Fibroblast of lung (primary cell): Measurements from ENCODE around the gene PITRM1. TPM values are rescaled to one million over a fixed set of nuclear protein-coding genes. Genes with fewer than 3 reads are reported as not detected.
A peak's percentile ranks its signal among the peaks of the same experiment; 100 is the strongest.

ENCODE experiments used
- DNase-seq, 2 donors: peaks; one replicate each; pipeline versions ENCODE4 v3.0.0 to v3.0.0-alpha.2; 2010; ENCODE audit warnings: low read depth in 2 of 2
- H2AFZ ChIP-seq: 2 replicates; pipeline ENCODE4 v1.5.1; 2012; ENCODE audit warnings: low read length, control low read depth, inconsistent platforms
- H3K27ac ChIP-seq: 2 replicates; pipeline ENCODE4 v1.5.1; 2011; ENCODE audit warnings: low read length, control low read depth; ENCODE audit not compliant: insufficient read depth
- H3K27me3 ChIP-seq: 2 replicates; pipeline ENCODE4 v1.5.1; 2011; ENCODE audit warnings: mild to moderate bottlenecking, low read length; ENCODE audit not compliant: control insufficient read depth, insufficient read depth
- H3K36me3 ChIP-seq: 2 replicates; pipeline ENCODE4 v1.5.1; 2011; ENCODE audit warnings: low read length; ENCODE audit not compliant: control insufficient read depth, insufficient read depth
- H3K4me1 ChIP-seq: 2 replicates; pipeline ENCODE4 v1.5.1; 2011; ENCODE audit warnings: low read length; ENCODE audit not compliant: control insufficient read depth, insufficient read depth; ENCODE audit errors: extremely low read depth
- H3K4me2 ChIP-seq: 2 replicates; pipeline ENCODE4 v1.5.1; 2011; ENCODE audit warnings: low read length, control low read depth; ENCODE audit not compliant: insufficient read depth; ENCODE audit errors: extremely low read depth
- H3K4me3 ChIP-seq, 4 experiments: fragments of 200-600 bp in 1 of 4; sonication (generic) in 1 of 4; replicated peaks in 1 of 4; 2 replicates each; pipeline ENCODE4 v1.5.1; 2011 to 2016; ENCODE audit warnings: low read length in 4 of 4, low read depth in 3 of 4, mild to moderate bottlenecking in 3 of 4, control low read depth in 2 of 4, inconsistent platforms in 1 of 4, mixed read lengths in 1 of 4; ENCODE audit not compliant: insufficient read depth in 1 of 4; ENCODE audit errors: control extremely low read depth in 1 of 4
- H3K79me2 ChIP-seq: 2 replicates; pipeline ENCODE4 v1.5.1; 2012; ENCODE audit warnings: mild to moderate bottlenecking, low read length, inconsistent platforms; ENCODE audit not compliant: control insufficient read depth, insufficient read depth
- H3K9ac ChIP-seq: 2 replicates; pipeline ENCODE4 v1.5.1; 2011; ENCODE audit warnings: mild to moderate bottlenecking, low read length, control low read depth; ENCODE audit not compliant: insufficient read depth
- H3K9me3 ChIP-seq: 2 replicates; pipeline ENCODE4 v1.5.1; 2012; ENCODE audit warnings: low read depth, low read length; ENCODE audit not compliant: control insufficient read depth, insufficient read depth
- H4K20me1 ChIP-seq: 2 replicates; pipeline ENCODE4 v1.5.1; 2011; ENCODE audit warnings: low read length; ENCODE audit not compliant: control insufficient read depth, insufficient read depth; ENCODE audit errors: extremely low read depth
- CTCF ChIP-seq, 2 donors: IDR thresholded peaks in 1 of 2; conservative IDR thresholded peaks in 1 of 2; 1 replicate in 1 of 2; 2 replicates in 1 of 2; pipeline ENCODE4 v1.5.1; 2011 to 2012; ENCODE audit warnings: low read length in 2 of 2, control low read depth in 1 of 2, inconsistent platforms in 1 of 2, low read depth in 1 of 2, mild to moderate bottlenecking in 1 of 2
- EZH2 ChIP-seq: IDR thresholded peaks from 2 replicates; pipeline ENCODE4 v1.5.1; 2012; ENCODE audit warnings: low read length, control low read depth, mild to moderate bottlenecking; ENCODE audit errors: missing control alignments
- polyA plus RNA-seq, 2 donors: library from polyadenylated mRNA; depleted of rRNA in 1 of 2; stranded (reverse) in 1 of 2; unstranded in 1 of 2; fragments of >200 nt; gene quantifications; 2 replicates each; pipeline ENCODE4 v1.2.1, GENCODE V29; 2011 to 2012; ENCODE audit warnings: missing spikeins in 1 of 2
- total RNA-seq: library from RNA; depleted of rRNA; stranded (reverse); fragments of >200 nt; gene quantifications from 2 replicates; pipeline ENCODE4 v1.2.1, GENCODE V29; 2014

The PITRM1 gene
- total and polyA plus RNA-seq, 2 donors (not counting 1 experiment from before 2014, with no cell fraction given): 53.1 to 73.7 TPM

DNA sequence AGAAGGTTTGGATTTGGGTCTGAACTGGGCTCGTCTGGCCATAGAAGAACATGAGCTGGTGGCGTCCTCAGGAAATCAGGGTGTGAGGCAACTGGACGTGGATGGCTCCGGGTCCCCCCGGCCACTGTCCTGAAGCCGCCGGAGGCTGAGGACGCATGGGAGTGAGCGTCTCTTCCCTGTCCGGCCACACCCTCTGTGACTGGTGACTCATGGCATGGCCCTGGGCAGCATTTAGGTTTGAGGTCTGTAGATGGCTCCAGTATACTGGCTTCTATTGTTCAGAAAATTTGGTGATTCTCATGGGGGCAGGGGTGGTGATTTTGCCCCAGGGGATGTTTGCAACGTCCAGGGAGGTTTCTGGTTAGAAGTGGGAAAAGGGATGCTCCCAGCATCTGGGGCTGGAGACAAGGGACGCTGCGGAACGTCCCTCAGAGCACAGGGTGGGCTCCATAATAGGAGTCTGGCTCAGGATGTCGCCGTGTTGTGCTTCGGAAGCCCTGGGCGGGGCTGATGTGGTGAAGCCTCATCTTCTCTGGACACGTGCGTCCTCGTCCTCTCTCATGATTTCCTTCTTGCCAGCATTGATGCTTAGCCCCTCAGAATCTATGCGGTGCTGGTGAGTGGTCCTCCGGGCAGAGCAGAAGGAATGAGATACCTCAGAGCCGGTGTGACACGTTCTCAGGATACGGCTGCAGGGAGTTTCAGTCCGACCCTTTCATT is 49.9 kb downstream of the PITRM1 start:
- peak in 1 of 2 donors; percentile 20 for DNase-seq
- Histone ChIP-seq H3K4me3 (no peak overlapping the region), H4K20me1 (no peaks in the 10 kb centered on the region), H3K9me3 (no peaks in the 10 kb centered on the region), H3K79me2 (no peaks in the 10 kb centered on the region), H2AFZ (no peak overlapping the region), H3K27ac (no peak overlapping the region), H3K4me2 (no peak overlapping the region), H3K9ac (no peak overlapping the region), H3K4me1 (peaks cover 4% of the 10 kb centered on the region), H3K27me3 (no peaks in the 10 kb centered on the region), H3K36me3 (peaks cover 34% of the 10 kb centered on the region)
- TF ChIP-seq CTCF (conservative IDR thresholded peaks at IDR 0.05 in 1 of 2, IDR thresholded peaks at IDR 0.05 in 1 of 2; ENCODE audit: low read depth in 1 of 2, low read length in 2 of 2) (no peak), EZH2 (no peak)

- Histone ChIP-seq H3K27me3 (no peaks in the 10 kb centered on the region), H3K9me3 (no peaks in the 10 kb centered on the region), H3K4me3 (no peak overlapping the region), H3K9ac (no peak overlapping the region), H3K36me3 (peaks cover 40% of the 10 kb centered on the region), H3K4me1 (peaks cover 4% of the 10 kb centered on the region), H3K4me2 (no peak overlapping the region), H3K27ac (no peak overlapping the region), H2AFZ (no peak overlapping the region), H4K20me1 (no peaks in the 10 kb centered on the region), H3K79me2 (no peaks in the 10 kb centered on the region)
- no peak for DNase-seq
- TF ChIP-seq CTCF (conservative IDR thresholded peaks at IDR 0.05 in 1 of 2, IDR thresholded peaks at IDR 0.05 in 1 of 2; ENCODE audit: low read depth in 1 of 2, low read length in 2 of 2): no peak
- no peak for TF ChIP-seq EZH2
Observed at GRCh38 chr10:3122034-3122433, 50.5 kb downstream of the PITRM1 start.

- H3K9me3 ChIP-seq: no peaks in the 10 kb centered on the region
- no peak overlapping the region for H3K4me2 ChIP-seq
- H3K36me3 ChIP-seq: peaks cover 37% of the 10 kb centered on the region
- no peaks in the 10 kb centered on the region for H3K4me1 ChIP-seq
- H2AFZ ChIP-seq: no peak overlapping the region
- H3K79me2 ChIP-seq: no peaks in the 10 kb centered on the region
- peak; percentile 19 to 20 for DNase-seq
- TF ChIP-seq EZH2 (no peak), CTCF (conservative IDR thresholded peaks at IDR 0.05 in 1 of 2, IDR thresholded peaks at IDR 0.05 in 1 of 2; ENCODE audit: low read depth in 1 of 2, low read length in 2 of 2) (peak; percentile 48 to 57)
- no peak overlapping the region for H3K27ac ChIP-seq
- H4K20me1 ChIP-seq: no peaks in the 10 kb centered on the region
- H3K4me3 ChIP-seq: no peak overlapping the region
- no peak overlapping the region for H3K9ac ChIP-seq
- H3K27me3 ChIP-seq: no peaks in the 10 kb centered on the region
Observed at GRCh38 chr10:3119796-3120459, 52.7 kb downstream of the PITRM1 start.
